Karpas-422 (cell line): ENCODE data around the gene PRKG1. TPM values are rescaled to one million over a fixed set of nuclear protein-coding genes. Genes with fewer than 3 reads are reported as not detected.

Experiments
- DNase-seq: peaks from one replicate; pipeline ENCODE4 v3.0.0-alpha.2; 2015
- H2AFZ ChIP-seq: fragments of 200-600 bp; sonication (generic); 2 replicates; pipeline ENCODE4 v1.6.1; 2014; ENCODE audit warnings: antibody characterized with exemption, low read length, mixed read lengths
- H3K27ac ChIP-seq: fragments of 200-600 bp; sonication (generic); 2 replicates; pipeline ENCODE4 v1.5.1; 2014; ENCODE audit warnings: mild to moderate bottlenecking, low read length, moderate library complexity
- H3K27me3 ChIP-seq: fragments of 200-600 bp; sonication (generic); 2 replicates; pipeline ENCODE4 v1.6.1; 2014; ENCODE audit warnings: low read length, mixed read lengths
- H3K36me3 ChIP-seq: fragments of 200-600 bp; sonication (generic); 2 replicates; pipeline ENCODE4 v1.6.1; 2014; ENCODE audit warnings: low read length, mixed read lengths; ENCODE audit not compliant: insufficient read depth
- H3K4me1 ChIP-seq: fragments of 200-600 bp; sonication (generic); 2 replicates; pipeline ENCODE4 v1.6.1; 2014; ENCODE audit warnings: mild to moderate bottlenecking, low read length, mixed read lengths
- H3K4me2 ChIP-seq: fragments of 200-600 bp; sonication (generic); 2 replicates; pipeline ENCODE4 v1.6.1; 2014; ENCODE audit warnings: low read length, low read depth, mild to moderate bottlenecking; ENCODE audit not compliant: poor library complexity, severe bottlenecking
- H3K4me3 ChIP-seq: fragments of 200-600 bp; sonication (generic); 2 replicates; pipeline ENCODE4 v1.5.1; 2014; ENCODE audit warnings: mild to moderate bottlenecking, antibody characterized with exemption, low read length, mixed read lengths
- H3K79me2 ChIP-seq: fragments of 200-600 bp; sonication (generic); 2 replicates; pipeline ENCODE4 v1.6.1; 2014; ENCODE audit warnings: mild to moderate bottlenecking, low read length, mixed read lengths
- H3K9ac ChIP-seq: fragments of 200-600 bp; sonication (generic); 2 replicates; pipeline ENCODE4 v1.6.0; 2014; ENCODE audit warnings: low read length
- H3K9me2 ChIP-seq: fragments of 200-600 bp; sonication (generic), shearing (Covaris generic); replicated peaks from 2 replicates; pipeline ENCODE4 v1.6.0; 2014; ENCODE audit warnings: mild to moderate bottlenecking, low read length, moderate library complexity; ENCODE audit not compliant: insufficient read depth
- H3K9me3 ChIP-seq: fragments of 300-700, 200-600 bp; sonication (generic); 2 replicates; pipeline ENCODE4 v1.6.1; 2014; ENCODE audit warnings: low read length, mixed read lengths
- H4K20me1 ChIP-seq: fragments of 200-600 bp; sonication (generic); 2 replicates; pipeline ENCODE4 v1.6.1; 2014; ENCODE audit warnings: mild to moderate bottlenecking, antibody characterized with exemption, low read length, low read depth; ENCODE audit not compliant: insufficient read depth
- total RNA-seq: library from RNA; depleted of rRNA; stranded (reverse); fragments of >200 nt; shearing (Covaris generic); gene quantifications from 2 replicates; pipeline ENCODE4 v1.2.3, GENCODE V29; 2014; ENCODE audit warnings: low replicate concordance

PRKG1 gene
- total RNA-seq, 1 experiment from 2014 or later = not detected

DNA sequence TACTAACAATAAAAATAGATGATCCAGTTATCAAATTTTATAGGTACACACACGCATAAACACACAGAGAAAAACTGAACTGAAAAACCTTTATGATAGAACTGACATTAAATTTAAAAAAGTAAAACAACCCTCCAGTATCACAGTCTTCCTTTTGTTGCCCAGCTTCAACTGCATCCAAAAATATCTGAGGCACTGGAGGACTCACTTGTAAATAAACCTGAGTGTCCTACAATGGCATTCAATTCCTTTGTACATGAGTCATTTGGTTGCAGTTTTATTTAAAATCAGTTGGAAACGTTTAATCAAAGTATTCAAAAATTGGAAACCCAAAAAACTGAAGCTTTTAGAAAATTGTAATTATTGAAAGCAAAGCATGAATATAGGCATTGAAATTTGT lies 890.3 kb downstream of the PRKG1 start:
- no peaks in the 10 kb centered on the region for H3K27me3 ChIP-seq
- H4K20me1 ChIP-seq = no peaks in the 10 kb centered on the region
- no peak overlapping the region for H3K4me3 ChIP-seq
- DNase-seq = no peak
- H3K9me3 ChIP-seq = peaks cover 3% of the 10 kb centered on the region; the same call in 1 of the 2 replicates
- no peaks in the 10 kb centered on the region for H3K36me3 ChIP-seq
- no peaks in the 10 kb centered on the region for H3K9me2 ChIP-seq
- H3K4me2 ChIP-seq = no peak overlapping the region
- no peak overlapping the region for H3K9ac ChIP-seq
- no peak overlapping the region for H3K27ac ChIP-seq
- H2AFZ ChIP-seq = no peak overlapping the region
- no peaks in the 10 kb centered on the region for H3K79me2 ChIP-seq
- no peaks in the 10 kb centered on the region for H3K4me1 ChIP-seq

DNA sequence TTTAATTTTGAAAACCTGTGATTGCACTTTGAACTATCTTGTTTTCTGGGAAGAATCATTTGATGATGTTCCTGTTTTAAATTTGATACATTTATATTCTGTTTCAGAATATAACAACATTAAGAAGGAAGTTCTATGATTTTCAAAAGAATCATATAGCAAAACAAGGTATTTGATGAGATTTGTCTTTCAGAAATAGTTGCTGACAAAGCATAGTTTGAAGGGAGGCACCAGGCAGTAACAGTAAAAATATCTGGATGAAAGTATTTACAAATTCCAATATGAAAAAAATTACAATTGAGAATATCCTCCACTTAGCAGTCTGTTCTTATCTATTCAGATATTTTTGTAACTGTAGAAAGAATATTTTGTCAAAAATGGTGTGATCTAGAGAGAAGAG lies 891.2 kb downstream of the PRKG1 start:
- H3K9me2 ChIP-seq = no peaks in the 10 kb centered on the region
- H3K36me3 ChIP-seq = no peaks in the 10 kb centered on the region
- peaks cover 3% of the 10 kb centered on the region; the same call in 1 of the 2 replicates for H3K9me3 ChIP-seq
- no peaks in the 10 kb centered on the region for H3K27me3 ChIP-seq
- H3K79me2 ChIP-seq = no peaks in the 10 kb centered on the region
- H3K27ac ChIP-seq = no peak overlapping the region
- no peak overlapping the region for H3K9ac ChIP-seq
- H3K4me1 ChIP-seq = no peaks in the 10 kb centered on the region
- no peak overlapping the region for H3K4me2 ChIP-seq
- DNase-seq = no peak
- no peak overlapping the region for H3K4me3 ChIP-seq
- no peaks in the 10 kb centered on the region for H4K20me1 ChIP-seq
- H2AFZ ChIP-seq = no peak overlapping the region

DNA sequence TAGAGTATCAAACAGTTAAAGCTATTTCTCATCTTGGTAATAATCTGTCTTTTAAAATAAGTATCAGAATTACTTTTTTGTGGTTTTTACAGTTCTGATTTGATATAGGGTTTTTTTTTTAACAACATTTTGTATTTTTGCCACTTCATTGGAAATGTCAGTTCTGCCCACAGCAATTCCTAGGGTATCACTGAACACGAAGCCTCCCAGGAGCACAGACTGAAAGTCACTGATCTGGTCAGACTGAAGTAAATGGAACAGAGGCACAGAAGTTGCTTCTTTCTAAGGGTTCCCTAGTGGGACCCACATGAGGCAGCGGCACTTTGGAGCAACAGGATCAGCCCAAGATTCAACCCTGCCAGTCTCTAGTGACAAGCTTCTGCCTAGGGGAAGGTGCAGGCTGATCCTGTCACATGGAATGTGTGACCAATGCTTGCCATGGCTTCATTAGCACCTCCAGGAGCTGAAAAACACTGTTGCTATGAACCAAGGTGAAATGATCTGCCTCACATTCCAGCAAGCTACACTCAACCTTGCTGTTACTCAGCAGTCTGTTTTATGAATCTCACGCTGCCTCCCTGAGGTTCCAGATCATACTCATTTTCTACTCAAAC lies 898.6 kb downstream of the PRKG1 start:
- H2AFZ ChIP-seq = no peak overlapping the region
- no peak overlapping the region for H3K9ac ChIP-seq
- peaks cover 7% of the 10 kb centered on the region; the same call in 1 of the 2 replicates for H3K9me3 ChIP-seq
- no peaks in the 10 kb centered on the region for H3K27me3 ChIP-seq
- H3K4me1 ChIP-seq = no peaks in the 10 kb centered on the region
- H3K4me3 ChIP-seq = no peak overlapping the region
- DNase-seq = no peak
- no peak overlapping the region for H3K4me2 ChIP-seq
- H3K79me2 ChIP-seq = no peaks in the 10 kb centered on the region
- H3K27ac ChIP-seq = no peak overlapping the region
- no peaks in the 10 kb centered on the region for H3K9me2 ChIP-seq
- H4K20me1 ChIP-seq = no peaks in the 10 kb centered on the region
- H3K36me3 ChIP-seq = no peaks in the 10 kb centered on the region

DNA sequence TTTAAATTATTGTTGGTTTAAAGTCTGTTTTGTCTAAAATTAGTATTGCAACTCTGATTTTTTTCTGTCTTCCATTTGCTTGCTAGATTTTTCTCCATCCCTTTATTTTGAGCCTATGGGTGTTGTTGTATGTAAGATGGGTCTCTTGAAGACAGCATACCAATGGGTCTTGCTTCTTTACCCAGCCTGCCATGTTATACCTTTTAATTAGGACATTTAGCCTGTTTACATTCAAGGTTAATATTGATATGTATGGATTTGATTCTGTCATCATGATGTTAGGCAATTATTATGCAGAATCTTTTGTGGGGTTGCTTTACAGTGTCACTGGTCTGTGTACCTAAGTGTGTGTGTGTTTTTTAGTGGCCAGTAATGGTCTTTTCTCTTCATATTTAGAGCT lies 906.5 kb downstream of the PRKG1 start:
- H3K9me2 ChIP-seq = no peaks in the 10 kb centered on the region
- no peaks in the 10 kb centered on the region for H3K79me2 ChIP-seq
- no peak for DNase-seq
- H3K36me3 ChIP-seq = no peaks in the 10 kb centered on the region
- H3K27me3 ChIP-seq = no peaks in the 10 kb centered on the region
- no peak overlapping the region for H3K4me2 ChIP-seq
- H3K4me3 ChIP-seq = no peak overlapping the region
- H3K9ac ChIP-seq = no peak overlapping the region
- H4K20me1 ChIP-seq = no peaks in the 10 kb centered on the region
- no peak overlapping the region for H2AFZ ChIP-seq
- H3K4me1 ChIP-seq = no peaks in the 10 kb centered on the region
- no peak overlapping the region for H3K27ac ChIP-seq
- peaks cover 4% of the 10 kb centered on the region; the same call in 1 of the 2 replicates for H3K9me3 ChIP-seq

DNA sequence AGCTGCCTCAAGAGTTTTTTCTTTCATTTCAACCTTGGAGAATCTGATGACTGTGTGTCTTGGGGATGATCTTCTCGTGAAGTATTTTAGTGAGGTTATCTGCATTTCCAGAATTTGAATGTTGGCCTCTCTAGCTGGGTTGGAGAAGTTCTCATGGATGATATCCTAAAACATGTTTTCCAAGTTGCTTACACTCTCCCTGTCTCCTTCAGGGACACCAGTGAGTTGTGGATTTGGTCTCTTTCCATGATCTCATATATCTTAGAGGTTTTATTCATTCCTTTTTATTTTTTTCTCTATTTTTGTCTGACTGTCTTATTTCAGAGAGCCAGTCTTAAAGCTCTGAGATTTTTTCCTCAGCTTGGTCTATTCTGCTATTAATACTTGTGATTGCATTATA lies 907.4 kb downstream of the PRKG1 start:
- H2AFZ ChIP-seq = no peak overlapping the region
- H3K4me3 ChIP-seq = no peak overlapping the region
- H3K36me3 ChIP-seq = no peaks in the 10 kb centered on the region
- H3K4me1 ChIP-seq = no peaks in the 10 kb centered on the region
- H3K9me2 ChIP-seq = no peaks in the 10 kb centered on the region
- no peak overlapping the region for H3K27ac ChIP-seq
- H3K27me3 ChIP-seq = no peaks in the 10 kb centered on the region
- no peak for DNase-seq
- H3K9ac ChIP-seq = no peak overlapping the region
- H3K79me2 ChIP-seq = no peaks in the 10 kb centered on the region
- H3K9me3 ChIP-seq = no peaks in the 10 kb centered on the region; the same call in 1 of the 2 replicates
- H4K20me1 ChIP-seq = no peaks in the 10 kb centered on the region
- H3K4me2 ChIP-seq = no peak overlapping the region

DNA sequence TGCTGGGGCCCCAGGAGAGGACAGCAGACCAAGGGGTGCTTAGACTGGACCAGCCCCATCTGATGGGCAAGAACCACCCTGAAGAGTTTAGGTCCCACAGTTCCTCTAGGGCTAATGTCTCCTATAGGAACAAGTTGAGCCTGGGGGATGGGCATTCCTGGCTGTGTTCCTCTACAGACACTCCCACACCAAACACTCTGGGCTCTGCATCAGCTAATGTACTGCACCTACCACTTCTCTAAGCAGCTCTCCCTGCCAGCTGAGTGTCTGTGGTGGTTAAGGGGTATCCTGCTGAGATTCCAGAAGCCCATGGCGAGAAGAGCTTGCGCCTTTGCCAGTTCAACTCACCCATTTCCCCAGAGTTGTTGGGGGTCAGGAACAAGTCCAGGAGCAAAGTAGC lies 909.2 kb downstream of the PRKG1 start:
- Histone ChIP-seq H3K9ac (no peak overlapping the region), H3K4me3 (no peak overlapping the region), H3K9me2 (no peaks in the 10 kb centered on the region), H3K27ac (no peak overlapping the region), H3K9me3 (no peaks in the 10 kb centered on the region; the same call in 1 of the 2 replicates), H4K20me1 (no peaks in the 10 kb centered on the region), H3K4me2 (no peak overlapping the region), H3K27me3 (no peaks in the 10 kb centered on the region), H3K79me2 (no peaks in the 10 kb centered on the region), H3K36me3 (no peaks in the 10 kb centered on the region), H2AFZ (no peak overlapping the region), H3K4me1 (no peaks in the 10 kb centered on the region)
- DNase-seq = no peak

DNA sequence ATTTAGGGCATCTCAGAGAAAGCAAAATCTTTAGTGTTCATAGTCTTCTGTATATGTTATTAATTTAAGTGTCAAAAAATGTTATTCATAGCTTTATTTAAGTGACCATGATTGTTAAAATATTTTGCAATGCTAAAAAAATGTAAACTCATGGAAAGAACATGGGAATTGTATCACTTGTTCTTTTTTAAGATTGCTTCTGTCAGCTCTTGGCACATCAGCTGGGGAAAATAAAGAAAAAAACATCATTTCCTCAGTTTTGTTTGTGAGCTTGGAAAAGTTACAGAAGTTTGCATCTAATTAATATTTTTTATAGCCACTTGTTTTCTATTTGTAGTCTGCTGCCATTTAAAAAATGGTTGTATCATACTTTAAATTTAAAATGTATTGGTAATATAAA lies 911.0 kb downstream of the PRKG1 start:
- no peak overlapping the region for H2AFZ ChIP-seq
- DNase-seq = no peak
- H3K36me3 ChIP-seq = no peaks in the 10 kb centered on the region
- no peaks in the 10 kb centered on the region for H4K20me1 ChIP-seq
- H3K9ac ChIP-seq = no peak overlapping the region
- no peak overlapping the region for H3K4me2 ChIP-seq
- no peaks in the 10 kb centered on the region for H3K4me1 ChIP-seq
- no peaks in the 10 kb centered on the region for H3K9me2 ChIP-seq
- no peaks in the 10 kb centered on the region for H3K27me3 ChIP-seq
- no peak overlapping the region for H3K27ac ChIP-seq
- no peaks in the 10 kb centered on the region for H3K9me3 ChIP-seq
- no peak overlapping the region for H3K4me3 ChIP-seq
- H3K79me2 ChIP-seq = no peaks in the 10 kb centered on the region

DNA sequence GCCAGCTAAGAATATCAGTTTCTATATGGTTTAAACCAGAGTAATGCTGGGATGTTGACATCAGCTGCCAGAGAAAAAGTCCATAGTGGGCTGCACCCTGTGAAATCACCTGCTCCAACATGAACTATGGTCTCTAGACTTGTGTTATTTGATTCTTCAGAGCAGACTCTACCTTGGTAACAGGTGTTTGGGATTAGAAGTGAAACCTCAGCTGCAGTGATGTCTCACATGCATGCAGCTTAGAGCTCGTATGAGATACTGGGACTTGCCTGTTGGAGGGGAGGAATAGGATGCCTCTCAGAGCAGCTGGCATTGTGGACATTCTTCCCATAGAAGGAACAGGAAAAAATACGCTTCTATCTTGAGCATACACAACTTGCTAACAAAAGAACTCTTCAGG lies 912.2 kb downstream of the PRKG1 start:
- no peaks in the 10 kb centered on the region for H3K36me3 ChIP-seq
- H3K27ac ChIP-seq = no peak overlapping the region
- H3K4me1 ChIP-seq = no peaks in the 10 kb centered on the region
- no peak overlapping the region for H3K4me3 ChIP-seq
- no peaks in the 10 kb centered on the region for H3K27me3 ChIP-seq
- H3K9ac ChIP-seq = no peak overlapping the region
- no peak for DNase-seq
- no peaks in the 10 kb centered on the region for H3K79me2 ChIP-seq
- H2AFZ ChIP-seq = no peak overlapping the region
- H3K4me2 ChIP-seq = no peak overlapping the region
- H3K9me3 ChIP-seq = no peaks in the 10 kb centered on the region
- no peaks in the 10 kb centered on the region for H4K20me1 ChIP-seq
- no peaks in the 10 kb centered on the region for H3K9me2 ChIP-seq
